ENCODE results near the gene AGXT. TPM values are rescaled to one million over a fixed set of nuclear protein-coding genes. Genes with fewer than 3 reads are reported as not detected.

Gene AGXT
- total RNA-seq, 1 donor from 2014 or later, result not detected

DNA sequence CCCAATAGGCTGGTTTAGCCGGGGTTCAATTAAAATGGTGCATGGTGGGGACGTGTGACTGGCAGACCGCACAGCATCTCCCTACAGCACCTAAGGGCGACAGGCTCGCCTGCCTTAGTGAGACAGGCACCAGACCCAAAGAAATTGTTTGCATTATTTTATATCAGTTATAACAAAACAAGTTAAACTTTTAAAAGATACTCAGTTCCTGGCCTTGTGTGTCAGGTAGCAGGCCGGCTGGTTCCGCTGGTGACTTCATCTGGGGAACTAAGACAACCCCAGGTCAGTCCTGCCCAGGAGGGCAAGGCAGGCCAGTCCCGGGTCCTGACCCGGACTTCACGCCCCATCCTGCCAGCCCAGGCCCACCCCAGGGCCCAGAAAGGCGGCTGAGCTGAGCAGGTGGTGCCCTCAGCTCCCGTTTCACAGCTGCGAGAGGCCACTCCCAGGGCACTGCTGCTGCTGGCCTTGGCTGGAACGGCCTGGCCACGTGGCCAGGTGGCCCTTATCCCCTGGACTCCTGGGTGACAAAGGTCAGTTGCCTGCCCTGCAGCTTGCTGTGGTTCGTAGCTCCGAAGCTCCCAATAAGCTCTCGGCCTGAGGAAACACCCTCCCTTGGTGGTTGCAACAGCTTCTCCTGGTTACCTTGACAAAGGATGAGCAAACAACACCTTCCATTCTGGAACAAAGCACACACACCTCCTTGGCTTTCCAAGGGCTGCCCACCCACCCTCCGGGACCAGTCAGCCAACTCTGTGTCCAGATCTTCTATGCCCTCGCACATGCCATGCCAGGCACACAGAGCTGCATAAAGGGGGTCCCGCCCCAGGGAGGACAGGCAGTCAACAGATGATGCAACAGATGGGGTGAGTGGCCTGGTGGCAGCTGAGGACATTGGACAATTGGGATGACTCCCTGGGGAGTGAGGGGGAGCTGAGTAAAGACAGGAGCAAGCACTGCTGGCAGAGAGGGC lies 11.3 kb upstream of the AGXT start:
- no peak overlapping the region for H3K27ac Mint-ChIP-seq (ENCODE audit: unreplicated experiment)
- no peak overlapping the region for H3K4me3 Mint-ChIP-seq (ENCODE audit: unreplicated experiment)
- peaks cover 8% of the 10 kb centered on the region for H3K36me3 Mint-ChIP-seq (ENCODE audit: low read depth, unreplicated experiment)
- no peaks in the 10 kb centered on the region for H3K4me1 Mint-ChIP-seq (ENCODE audit: unreplicated experiment)
- peaks cover 10% of the 10 kb centered on the region for H3K27me3 Mint-ChIP-seq (ENCODE audit: unreplicated experiment)
- TF ChIP-seq, protein P1, sequence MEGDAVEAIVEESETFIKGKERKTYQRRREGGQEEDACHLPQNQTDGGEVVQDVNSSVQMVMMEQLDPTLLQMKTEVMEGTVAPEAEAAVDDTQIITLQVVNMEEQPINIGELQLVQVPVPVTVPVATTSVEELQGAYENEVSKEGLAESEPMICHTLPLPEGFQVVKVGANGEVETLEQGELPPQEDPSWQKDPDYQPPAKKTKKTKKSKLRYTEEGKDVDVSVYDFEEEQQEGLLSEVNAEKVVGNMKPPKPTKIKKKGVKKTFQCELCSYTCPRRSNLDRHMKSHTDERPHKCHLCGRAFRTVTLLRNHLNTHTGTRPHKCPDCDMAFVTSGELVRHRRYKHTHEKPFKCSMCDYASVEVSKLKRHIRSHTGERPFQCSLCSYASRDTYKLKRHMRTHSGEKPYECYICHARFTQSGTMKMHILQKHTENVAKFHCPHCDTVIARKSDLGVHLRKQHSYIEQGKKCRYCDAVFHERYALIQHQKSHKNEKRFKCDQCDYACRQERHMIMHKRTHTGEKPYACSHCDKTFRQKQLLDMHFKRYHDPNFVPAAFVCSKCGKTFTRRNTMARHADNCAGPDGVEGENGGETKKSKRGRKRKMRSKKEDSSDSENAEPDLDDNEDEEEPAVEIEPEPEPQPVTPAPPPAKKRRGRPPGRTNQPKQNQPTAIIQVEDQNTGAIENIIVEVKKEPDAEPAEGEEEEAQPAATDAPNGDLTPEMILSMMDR (IDR thresholded peaks at IDR 0.05; ENCODE audit: unreplicated experiment), result no peak
- H3K9me3 Mint-ChIP-seq (ENCODE audit: unreplicated experiment), result peaks cover 5% of the 10 kb centered on the region
- no peak for DNase-seq (ENCODE audit: low spot score)

DNA sequence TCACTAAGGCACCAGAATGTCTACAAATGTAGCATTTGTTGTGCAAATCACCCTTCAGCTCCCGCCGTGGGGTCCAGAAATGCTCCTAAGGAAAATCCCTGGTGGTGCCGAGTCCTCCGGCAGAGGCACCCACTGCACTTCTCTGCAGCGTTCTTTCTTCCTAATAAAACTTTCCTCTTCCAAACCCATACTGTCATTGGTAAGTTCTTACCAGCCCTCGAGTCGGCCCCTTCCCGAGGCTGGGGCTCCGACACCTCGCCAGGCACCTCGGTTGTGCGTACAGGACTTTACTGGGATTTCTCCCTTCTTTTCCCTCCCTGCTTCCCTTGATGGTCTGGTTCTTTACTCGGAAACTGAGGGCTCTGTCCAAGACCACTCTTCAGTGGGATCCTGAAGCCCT lies 10.3 kb upstream of the AGXT start:
- Mint-ChIP-seq H3K36me3 (ENCODE audit: low read depth, unreplicated experiment) (peaks cover 6% of the 10 kb centered on the region), H3K9me3 (ENCODE audit: unreplicated experiment) (peaks cover 5% of the 10 kb centered on the region), H3K4me1 (ENCODE audit: unreplicated experiment) (no peaks in the 10 kb centered on the region), H3K27me3 (ENCODE audit: unreplicated experiment) (peaks cover 10% of the 10 kb centered on the region), H3K4me3 (ENCODE audit: unreplicated experiment) (no peak overlapping the region), H3K27ac (ENCODE audit: unreplicated experiment) (no peak overlapping the region)
- TF ChIP-seq, protein P1 (IDR thresholded peaks at IDR 0.05; ENCODE audit: unreplicated experiment), result no peak
- no peak for DNase-seq (ENCODE audit: low spot score)

DNA sequence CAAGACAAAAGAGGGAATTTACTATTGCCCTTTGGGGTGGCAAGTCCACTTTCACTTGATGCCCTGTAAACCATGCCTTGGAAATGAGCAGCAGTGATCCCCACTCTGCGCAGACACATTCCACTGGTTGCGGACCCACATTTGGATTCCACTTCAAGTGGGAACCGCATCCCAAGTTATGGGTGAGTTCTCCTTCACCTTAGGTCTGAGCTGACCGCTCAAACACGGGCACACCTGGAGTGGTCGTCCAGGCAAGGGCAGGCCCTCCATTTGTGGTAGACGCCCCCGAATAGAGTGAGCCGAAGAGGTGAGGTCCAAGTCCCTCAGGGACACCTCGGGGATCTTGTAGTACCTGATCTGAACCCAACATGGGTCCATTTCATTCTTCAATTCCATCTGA lies 9.8 kb upstream of the AGXT start:
- no peak overlapping the region for H3K4me3 Mint-ChIP-seq (ENCODE audit: unreplicated experiment)
- H3K27ac Mint-ChIP-seq (ENCODE audit: unreplicated experiment), result no peak overlapping the region
- peaks cover 10% of the 10 kb centered on the region for H3K27me3 Mint-ChIP-seq (ENCODE audit: unreplicated experiment)
- H3K9me3 Mint-ChIP-seq (ENCODE audit: unreplicated experiment), result peaks cover 5% of the 10 kb centered on the region
- H3K36me3 Mint-ChIP-seq (ENCODE audit: low read depth, unreplicated experiment), result peaks cover 4% of the 10 kb centered on the region
- no peaks in the 10 kb centered on the region for H3K4me1 Mint-ChIP-seq (ENCODE audit: unreplicated experiment)
- TF ChIP-seq, protein P1 (IDR thresholded peaks at IDR 0.05; ENCODE audit: unreplicated experiment), result no peak
- DNase-seq (ENCODE audit: low spot score), result no peak

DNA sequence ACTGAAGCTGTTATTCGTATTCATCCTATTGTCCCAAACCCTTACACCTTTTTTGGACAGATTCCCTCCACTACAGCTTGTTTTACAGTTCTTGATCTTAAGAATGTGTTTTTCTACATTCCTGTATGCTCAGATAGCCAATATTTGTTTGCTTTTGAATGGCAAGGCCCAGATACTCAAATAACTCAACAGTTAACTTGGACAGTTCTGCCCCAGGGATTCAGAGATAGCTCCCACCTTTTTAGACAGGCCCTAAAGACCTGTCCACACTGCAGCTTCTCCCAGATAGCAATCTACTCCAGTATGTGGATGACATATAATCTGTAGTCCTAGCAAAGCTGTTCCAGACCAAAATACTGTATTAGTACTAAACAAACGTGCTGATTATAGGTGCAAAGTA lies 7.1 kb upstream of the AGXT start:
- H3K27me3 Mint-ChIP-seq (ENCODE audit: unreplicated experiment), result peaks cover 12% of the 10 kb centered on the region
- no peaks in the 10 kb centered on the region for H3K9me3 Mint-ChIP-seq (ENCODE audit: unreplicated experiment)
- no peak for DNase-seq (ENCODE audit: low spot score)
- TF ChIP-seq, protein P1 (IDR thresholded peaks at IDR 0.05; ENCODE audit: unreplicated experiment), result no peak
- H3K4me3 Mint-ChIP-seq (ENCODE audit: unreplicated experiment), result no peak overlapping the region
- H3K27ac Mint-ChIP-seq (ENCODE audit: unreplicated experiment), result no peak overlapping the region
- no peaks in the 10 kb centered on the region for H3K4me1 Mint-ChIP-seq (ENCODE audit: unreplicated experiment)
- H3K36me3 Mint-ChIP-seq (ENCODE audit: low read depth, unreplicated experiment), result no peaks in the 10 kb centered on the region

GRCh38 chr2:240864475-240864874 lies 4.1 kb upstream of the AGXT start:
- DNase-seq (ENCODE audit: low spot score), result no peak
- no peak overlapping the region for H3K4me3 Mint-ChIP-seq (ENCODE audit: unreplicated experiment)
- H3K27me3 Mint-ChIP-seq (ENCODE audit: unreplicated experiment), result peaks cover 5% of the 10 kb centered on the region
- TF ChIP-seq, protein P1 (IDR thresholded peaks at IDR 0.05; ENCODE audit: unreplicated experiment), result no peak
- H3K27ac Mint-ChIP-seq (ENCODE audit: unreplicated experiment), result no peak overlapping the region
- no peaks in the 10 kb centered on the region for H3K9me3 Mint-ChIP-seq (ENCODE audit: unreplicated experiment)
- no peaks in the 10 kb centered on the region for H3K36me3 Mint-ChIP-seq (ENCODE audit: low read depth, unreplicated experiment)
- H3K4me1 Mint-ChIP-seq (ENCODE audit: unreplicated experiment), result no peaks in the 10 kb centered on the region
